Heart left ventricle (tissue), 16 donors: ENCODE results near the gene PPT2. TPM values are rescaled to one million over a fixed set of nuclear protein-coding genes. Genes with fewer than 3 reads are reported as not detected.

Experiments used
- ATAC-seq, 4 donors: fragments of 200-7000 bp; cut with Tn5 transposase; one replicate each; pipeline ENCODE4 v1.9.1; 2020 to 2022; ENCODE audit warnings: moderate library complexity in 4 of 4, mild to moderate bottlenecking in 3 of 4, moderate number of reproducible peaks in 1 of 4
- DNase-seq, 5 donors: peaks; one replicate each; pipeline ENCODE4 v3.0.0-alpha.2; 2020
- H3K27ac ChIP-seq, 12 donors: fragments of 200-600 bp; sonication (generic) in 4 of 12; one replicate each; pipeline versions ENCODE4 v1.5.0 to v1.8.0; 2016 to 2022; ENCODE audit warnings: mild to moderate bottlenecking in 2 of 12
- H3K27me3 ChIP-seq, 9 donors: fragments of 200-600 bp; sonication (generic) in 2 of 9; one replicate each; pipeline versions ENCODE4 v1.5.1 to v1.8.0; 2016 to 2022; ENCODE audit warnings: mild to moderate bottlenecking in 3 of 9
- H3K36me3 ChIP-seq, 9 donors: fragments of 200-600 bp; sonication (generic) in 2 of 9; one replicate each; pipeline versions ENCODE4 v1.5.0 to v1.8.0; 2018 to 2022; ENCODE audit warnings: mild to moderate bottlenecking in 2 of 9
- H3K4me1 ChIP-seq, 12 donors: fragments of 200-600 bp; sonication (generic) in 4 of 12; one replicate each; pipeline versions ENCODE4 v1.5.0 to v1.8.0; 2016 to 2022; ENCODE audit warnings: mild to moderate bottlenecking in 3 of 12
- H3K4me3 ChIP-seq, 12 donors: fragments of 200-600 bp; sonication (generic) in 4 of 12; one replicate each; pipeline versions ENCODE4 v1.5.0 to v1.8.0; 2017 to 2022; ENCODE audit warnings: mild to moderate bottlenecking in 9 of 12, moderate library complexity in 4 of 12
- H3K9me3 ChIP-seq, 12 donors: fragments of 200-600 bp; sonication (generic) in 4 of 12; one replicate each; pipeline versions ENCODE4 v1.5.0 to v1.8.0; 2016 to 2022; ENCODE audit warnings: mild to moderate bottlenecking in 1 of 12
- CTCF ChIP-seq, 12 donors: fragments of 200-600 bp; sonication (generic) in 4 of 12; IDR thresholded peaks; one replicate each; pipeline versions ENCODE4 v1.5.0 to v1.8.0; 2018 to 2022; ENCODE audit warnings: antibody characterized with exemption in 12 of 12, mild to moderate bottlenecking in 5 of 12
- POLR2A ChIP-seq, 2 donors: fragments of 450-650 bp; IDR thresholded peaks; one replicate each; pipeline ENCODE4 v1.6.1; 2017; ENCODE audit warnings: antibody characterized with exemption in 2 of 2, mild to moderate bottlenecking in 2 of 2, moderate library complexity in 2 of 2
- WGBS, 4 donors: extraction: QIAGEN DNeasy Blood & Tissue Kit in 2 of 4; methylation state at CpG; one replicate each; pipeline versions ENCODE4 v1.1.5 to v1.1.7; 2013 to 2018; 5-methylcytosine and 5-hydroxymethylcytosine counted together
- intact Hi-C, 10 donors: fragments of 100-400 bp; cut with DNase I; formaldehyde crosslinking; loops; one replicate each; pipeline versions ENCODE4 v1.11.1 to v1.14.2; 2022
- polyA plus RNA-seq, 2 donors: library from polyadenylated mRNA; stranded (reverse); fragments of 200-250 nt; gene quantifications; one replicate each; pipeline ENCODE4 v1.2.3, GENCODE V29; 2013
- total RNA-seq, 9 donors: library from RNA; depleted of rRNA in 2 of 9; stranded (reverse); fragments of >200 nt in 2 of 9; fragmentation: NEBNext Ultra II Directional in 3 of 9; extraction: Animal tissue kit (Norgen Biotek cat#: 25700) in 3 of 9; gene quantifications; one replicate each; pipeline versions ENCODE4 v1.1.0 to v1.2.4, GENCODE V29; 2016 to 2023
- donor health status: ischemic (EF 13 %, LVEDD 7.1; RV severe dilation, severe dysfunction).
- donor health status: healthy with polysubstance abuse.
- donor health status: DM: no; HTN: yes; CAD: no.
- donor health status: DM: no; HTN: no; CAD: no.
- donor health status: ischemic (EF 25% LVEDD 6.9; RV normal size, moderate dysfunction).
- donor health status: ischemic (EF 25% LVEDD 5.7; RV mildly dilated, moderate dysfunction).
- donor health status: healthy.
- donor health status: DM: yes; HTN: yes; CAD: no.
- donor health status: ischemic (EF 35%, LVEDD 5.7; RV mildly dilated, moderate dysfunction).
- donor health status: nonischemic (EF 11% LVEDD 7.7; RV severe dilation, severe dysfunction).
- donor health status: DM: yes; HTN: yes; CAD: no.
- donor health status: PGD.
- donor health status: ischemic (EF 29% LVEDD 5.4; RV normal size, mild dysfunction).
- donor health status: nonischemic (EF 23%, LVEDD 6.1; RV moderate dilation, normal function).

Gene PPT2
- total and polyA plus RNA-seq, 11 donors, result 13.1 to 34.0 (median 21.6) TPM

DNA sequence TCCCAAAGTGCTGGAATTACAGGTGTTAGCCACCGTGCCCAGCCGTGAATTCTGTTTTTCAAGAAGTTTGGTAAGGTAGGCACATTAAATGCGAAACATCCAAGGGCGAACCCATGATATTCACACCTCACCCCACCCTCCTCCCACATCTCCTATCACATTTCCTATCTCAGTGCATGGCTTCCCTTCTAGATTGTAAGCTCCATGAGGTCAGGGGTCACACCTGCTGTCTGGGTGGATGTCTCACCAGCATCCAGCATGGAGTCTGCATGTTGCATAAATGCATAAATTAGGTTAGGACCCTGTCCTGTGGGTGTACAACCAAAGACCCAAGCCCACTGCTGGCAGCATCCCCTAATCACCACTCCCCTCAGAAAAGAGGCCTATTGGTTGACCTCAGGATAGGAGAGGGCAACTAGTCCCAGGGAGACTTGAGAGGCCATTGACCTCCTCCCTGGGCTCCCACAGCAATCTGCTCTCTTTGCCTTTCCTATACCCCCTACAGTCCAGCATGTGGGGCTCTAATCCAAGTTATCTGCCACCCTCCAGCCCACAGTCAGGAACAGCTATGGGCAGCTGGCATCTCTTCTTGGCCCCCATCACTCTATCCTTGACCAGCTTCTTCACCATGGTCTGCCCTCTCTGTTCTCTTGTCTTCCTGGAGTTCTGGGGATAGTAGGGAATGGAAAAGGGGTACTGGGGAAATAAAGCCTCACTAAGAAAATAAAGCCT lies 6.4 kb upstream of the PPT2 start:
- no peak for TF ChIP-seq POLR2A (IDR thresholded peaks at IDR 0.05)
- no peak for TF ChIP-seq CTCF (IDR thresholded peaks at IDR 0.05)
- Histone ChIP-seq H3K4me1 (peaks cover 0 to 18% (median 8%) of the 10 kb centered on the region in 12 donors), H3K36me3 (peaks cover 0 to 5% (median 0%) of the 10 kb centered on the region in 9 donors), H3K9me3 (no peaks in the 10 kb centered on the region), H3K27ac (no peak overlapping the region), H3K27me3 (peaks cover 0 to 40% (median 6%) of the 10 kb centered on the region in 9 donors), H3K4me3 (no peak overlapping the region)
- 87 to 98% (median 94%) methylated on average over 4 of the region's 4 CpGs for WGBS, 4 donors
- no peak for ATAC-seq
- intact Hi-C loops, result loop anchor here in 1 of 10 donors (2.0 kb wide), 1 partner anchor 15 kb away; no protein-coding TSS in a partner anchor
- DNase-seq, result no peak

DNA sequence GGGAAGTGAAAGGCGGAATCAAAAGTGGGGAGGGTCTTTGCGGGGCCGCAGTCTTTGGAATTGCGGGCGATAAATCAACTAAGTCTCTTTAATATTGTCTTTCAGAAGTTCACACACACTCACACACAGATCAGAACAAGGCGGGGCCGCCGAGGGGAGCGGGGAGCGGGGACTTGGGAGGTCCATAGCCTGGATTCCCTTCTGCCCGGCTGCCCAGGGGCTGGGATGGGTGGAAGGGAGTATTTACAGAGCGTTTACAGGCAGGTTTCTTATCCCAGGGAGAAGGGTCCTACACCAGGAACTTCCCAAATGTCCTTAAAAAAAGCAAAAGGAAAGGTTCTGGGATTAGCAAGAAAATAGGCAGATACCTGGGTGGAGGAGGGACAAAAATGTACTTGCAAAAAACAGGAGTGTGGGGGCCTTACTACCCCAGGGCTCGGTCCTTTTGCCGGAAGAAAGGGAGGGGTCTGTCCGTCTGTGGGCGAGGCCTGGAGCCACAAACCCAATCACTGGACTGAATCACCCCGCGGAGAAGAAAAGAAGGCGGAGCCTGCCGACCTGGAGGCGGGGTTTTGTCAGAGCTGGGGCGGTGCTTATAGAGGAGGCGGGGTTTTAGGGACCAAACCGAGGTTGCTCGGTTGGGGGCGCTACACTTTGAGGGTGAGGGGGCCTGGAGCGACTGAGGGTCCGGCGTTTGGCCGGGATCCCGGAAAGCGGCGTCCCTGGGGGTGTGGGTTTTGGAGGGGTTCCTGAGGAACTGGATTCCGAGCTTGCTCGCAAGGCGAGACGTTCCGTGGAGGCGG lies 5.5 kb upstream of the PPT2 start:
- Histone ChIP-seq H3K36me3 (peaks cover 0 to 5% (median 0%) of the 10 kb centered on the region in 9 donors), H3K27me3 (peaks cover 0 to 48% (median 6%) of the 10 kb centered on the region in 9 donors), H3K4me3 (peak overlapping the region in 9 of 12 donors; percentile 24 to 42 (median 34)), H3K9me3 (no peaks in the 10 kb centered on the region), H3K27ac (no peak overlapping the region), H3K4me1 (peaks cover 0 to 28% (median 13%) of the 10 kb centered on the region in 12 donors)
- intact Hi-C loops, result no loop called here
- ATAC-seq, result peak in 3 of 4 donors; percentile 41 to 64 (median 55)
- TF ChIP-seq POLR2A (IDR thresholded peaks at IDR 0.05) (no peak), CTCF (IDR thresholded peaks at IDR 0.05) (peak in 5 of 12 donors; percentile 8 to 16 (median 12))
- WGBS, 4 donors, result 16 to 37% (median 31%) methylated on average over 39 of the region's 39 CpGs
- peak in 4 of 5 donors; percentile 58 to 78 (median 62) for DNase-seq

DNA sequence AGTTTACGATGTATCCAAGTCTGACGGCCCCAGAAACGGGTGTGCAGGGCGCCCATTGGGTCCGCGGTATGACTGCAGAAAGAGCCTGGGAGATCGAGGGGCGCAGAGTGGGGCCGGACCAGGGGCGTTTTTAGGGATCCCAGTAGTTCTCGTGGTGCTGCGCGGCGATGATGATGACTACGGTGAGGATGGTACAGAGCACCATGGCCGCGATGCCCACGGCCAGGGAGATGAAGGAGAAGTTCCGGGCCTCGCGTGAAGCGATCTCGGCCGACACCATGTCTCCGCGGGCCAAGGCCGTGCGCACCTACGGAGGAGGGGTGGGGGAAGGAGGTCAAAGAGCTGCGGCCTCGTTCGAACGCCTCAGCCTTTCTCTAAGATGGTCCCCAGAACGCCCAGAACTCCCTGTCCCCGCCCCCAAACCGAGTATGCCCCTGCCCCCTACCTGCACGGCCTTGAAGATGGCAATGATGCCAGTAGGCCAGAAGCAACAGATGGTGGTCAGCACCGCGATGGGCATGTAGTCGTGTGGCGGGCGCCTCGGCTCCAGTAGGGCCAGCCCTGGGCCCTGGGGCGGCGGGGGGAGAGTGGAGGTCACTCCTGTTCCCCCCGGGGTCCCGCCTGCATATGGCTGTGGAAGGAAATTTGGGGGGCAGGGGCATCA lies 4.7 kb upstream of the PPT2 start:
- WGBS, 4 donors, result 34 to 60% (median 47%) methylated on average over 44 to 47 of the region's 47 CpGs
- Histone ChIP-seq H3K9me3 (no peaks in the 10 kb centered on the region), H3K27me3 (peaks cover 0 to 48% (median 6%) of the 10 kb centered on the region in 9 donors), H3K27ac (no peak overlapping the region), H3K4me3 (peak overlapping the region in 9 of 12 donors; percentile 24 to 42 (median 34)), H3K36me3 (peaks cover 0 to 5% (median 0%) of the 10 kb centered on the region in 9 donors), H3K4me1 (peaks cover 0 to 31% (median 14%) of the 10 kb centered on the region in 12 donors)
- DNase-seq (peak in 1 of 5 donors; percentile 37), ATAC-seq (no peak)
- TF ChIP-seq POLR2A (IDR thresholded peaks at IDR 0.05) (no peak), CTCF (IDR thresholded peaks at IDR 0.05) (no peak)
- intact Hi-C loops, result no loop called here
